ENCODE measurements around the gene GIPR. TPM values are rescaled to one million over a fixed set of nuclear protein-coding genes. Genes with fewer than 3 reads are reported as not detected.
"Not testable (repeated sequence)": the region's sequence is repeated elsewhere in the genome, so short reads cannot be mapped to it uniquely, and the experiment has no call there.

GIPR gene
- total RNA-seq, 1 donor from 2014 or later = 0.53 TPM

DNA sequence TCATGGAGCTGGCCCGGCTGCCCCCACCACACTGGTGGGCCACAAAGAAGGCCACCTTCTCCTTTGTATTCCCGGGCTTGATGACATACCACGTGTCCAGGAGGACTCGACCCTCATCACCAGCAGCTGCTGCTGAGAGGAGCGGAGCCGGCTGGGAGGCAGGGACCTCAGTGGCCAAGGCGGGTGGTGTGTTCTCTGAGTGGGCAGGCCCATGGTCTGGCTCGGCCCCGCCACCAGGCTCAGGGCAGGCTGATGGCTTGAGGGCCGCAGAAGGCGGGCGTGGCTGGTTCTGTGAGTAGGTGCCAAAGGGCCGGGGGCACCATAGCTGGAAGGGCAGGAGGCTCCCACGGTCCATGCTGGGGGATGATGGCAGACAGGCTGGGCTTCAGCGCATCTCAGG lies 45.1 kb downstream of the GIPR start:
- H3K4me3 ChIP-seq (ENCODE audit: low read depth, low read length) = no peak overlapping the region
- no peaks in the 10 kb centered on the region for H3K27me3 ChIP-seq (ENCODE audit: control insufficient read depth, insufficient read depth, low read length)
- DNase-seq (ENCODE audit: low read depth) (no peak), FAIRE-seq (no peak)
- H3K36me3 ChIP-seq (ENCODE audit: control insufficient read depth, insufficient read depth, low read length) = peaks cover 15% of the 10 kb centered on the region
- TF ChIP-seq, protein P1, sequence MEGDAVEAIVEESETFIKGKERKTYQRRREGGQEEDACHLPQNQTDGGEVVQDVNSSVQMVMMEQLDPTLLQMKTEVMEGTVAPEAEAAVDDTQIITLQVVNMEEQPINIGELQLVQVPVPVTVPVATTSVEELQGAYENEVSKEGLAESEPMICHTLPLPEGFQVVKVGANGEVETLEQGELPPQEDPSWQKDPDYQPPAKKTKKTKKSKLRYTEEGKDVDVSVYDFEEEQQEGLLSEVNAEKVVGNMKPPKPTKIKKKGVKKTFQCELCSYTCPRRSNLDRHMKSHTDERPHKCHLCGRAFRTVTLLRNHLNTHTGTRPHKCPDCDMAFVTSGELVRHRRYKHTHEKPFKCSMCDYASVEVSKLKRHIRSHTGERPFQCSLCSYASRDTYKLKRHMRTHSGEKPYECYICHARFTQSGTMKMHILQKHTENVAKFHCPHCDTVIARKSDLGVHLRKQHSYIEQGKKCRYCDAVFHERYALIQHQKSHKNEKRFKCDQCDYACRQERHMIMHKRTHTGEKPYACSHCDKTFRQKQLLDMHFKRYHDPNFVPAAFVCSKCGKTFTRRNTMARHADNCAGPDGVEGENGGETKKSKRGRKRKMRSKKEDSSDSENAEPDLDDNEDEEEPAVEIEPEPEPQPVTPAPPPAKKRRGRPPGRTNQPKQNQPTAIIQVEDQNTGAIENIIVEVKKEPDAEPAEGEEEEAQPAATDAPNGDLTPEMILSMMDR (IDR thresholded peaks at IDR 0.05; ENCODE audit: insufficient read depth, low read length, severe bottlenecking) = no peak

DNA sequence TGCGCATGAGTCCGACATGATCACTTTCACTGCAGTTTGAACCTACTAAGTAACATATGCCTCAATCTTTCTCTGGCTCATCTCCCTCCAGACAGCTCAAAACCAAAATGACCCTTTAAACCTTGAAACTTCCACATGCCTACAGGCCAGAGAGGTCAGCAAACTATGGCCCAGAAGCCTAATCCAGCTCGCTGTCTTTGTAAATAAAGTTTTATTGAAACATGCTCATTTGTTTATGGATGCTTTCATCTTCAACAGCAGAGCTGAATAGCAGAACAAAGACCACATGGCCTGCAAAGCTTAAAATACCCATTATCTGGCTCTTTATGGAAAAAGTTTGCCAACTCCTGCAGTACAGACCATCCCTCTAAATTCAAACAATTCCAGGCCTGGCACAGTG lies 47.1 kb downstream of the GIPR start:
- TF ChIP-seq, protein P1 (IDR thresholded peaks at IDR 0.05; ENCODE audit: insufficient read depth, low read length, severe bottlenecking) = no peak
- FAIRE-seq (no peak), DNase-seq (ENCODE audit: low read depth) (no peak)
- H3K4me3 ChIP-seq (ENCODE audit: low read depth, low read length) = no peak overlapping the region
- H3K27me3 ChIP-seq (ENCODE audit: control insufficient read depth, insufficient read depth, low read length) = no peaks in the 10 kb centered on the region
- H3K36me3 ChIP-seq (ENCODE audit: control insufficient read depth, insufficient read depth, low read length) = peaks cover 18% of the 10 kb centered on the region

DNA sequence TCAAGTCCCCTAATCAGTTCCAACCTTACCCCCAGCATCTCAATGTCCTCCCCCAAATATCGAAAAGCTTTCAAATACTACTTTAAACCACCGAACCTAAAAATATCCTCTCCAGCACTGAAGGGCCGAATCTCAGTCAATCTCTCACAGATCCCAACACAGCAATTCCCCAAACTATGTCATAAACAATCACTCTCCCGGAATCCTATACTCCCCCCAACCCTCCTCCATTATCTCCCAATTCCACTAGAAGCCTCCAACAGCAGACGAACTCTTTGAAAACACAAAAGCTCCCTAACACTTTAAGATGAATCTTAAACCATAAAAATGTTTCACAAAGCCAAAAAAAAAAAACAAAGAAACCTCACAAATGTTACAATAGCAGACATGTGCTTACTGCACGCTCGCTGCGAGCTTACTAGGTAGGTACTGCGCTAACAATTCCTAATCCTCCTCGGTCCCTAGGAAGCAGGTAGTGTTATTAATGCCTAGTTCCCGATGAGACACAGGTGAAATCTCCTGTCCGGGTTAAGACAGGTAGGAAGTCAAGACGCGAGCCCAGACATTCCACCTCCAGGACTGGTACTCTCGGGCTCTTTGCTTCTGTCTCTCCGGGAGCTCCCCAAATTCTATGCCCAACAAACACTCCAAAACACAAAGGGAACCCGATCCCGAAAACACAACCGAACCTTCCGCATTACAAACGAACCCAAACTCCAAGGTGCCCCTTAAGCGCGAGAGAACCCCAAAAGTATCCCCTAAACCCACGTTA lies 48.5 kb downstream of the GIPR start:
- TF ChIP-seq, protein P1 (IDR thresholded peaks at IDR 0.05; ENCODE audit: insufficient read depth, low read length, severe bottlenecking) = no peak
- peaks cover 16% of the 10 kb centered on the region for H3K36me3 ChIP-seq (ENCODE audit: control insufficient read depth, insufficient read depth, low read length)
- H3K27me3 ChIP-seq (ENCODE audit: control insufficient read depth, insufficient read depth, low read length) = no peaks in the 10 kb centered on the region
- no peak for FAIRE-seq
- peak; percentile 52 for DNase-seq (ENCODE audit: low read depth)
- H3K4me3 ChIP-seq (ENCODE audit: low read depth, low read length) = peak overlapping the region; percentile 48

GRCh38 chr19:45717131-45717982 lies 49.3 kb downstream of the GIPR start:
- FAIRE-seq = no peak
- Histone ChIP-seq H3K27me3 (ENCODE audit: control insufficient read depth, insufficient read depth, low read length) (no peaks in the 10 kb centered on the region), H3K36me3 (ENCODE audit: control insufficient read depth, insufficient read depth, low read length) (peaks cover 12% of the 10 kb centered on the region), H3K4me3 (ENCODE audit: low read depth, low read length) (peak overlapping the region; percentile 48)
- TF ChIP-seq, protein P1 (IDR thresholded peaks at IDR 0.05; ENCODE audit: insufficient read depth, low read length, severe bottlenecking) = peak; percentile 18
- peak; percentile 93 for DNase-seq (ENCODE audit: low read depth)

DNA sequence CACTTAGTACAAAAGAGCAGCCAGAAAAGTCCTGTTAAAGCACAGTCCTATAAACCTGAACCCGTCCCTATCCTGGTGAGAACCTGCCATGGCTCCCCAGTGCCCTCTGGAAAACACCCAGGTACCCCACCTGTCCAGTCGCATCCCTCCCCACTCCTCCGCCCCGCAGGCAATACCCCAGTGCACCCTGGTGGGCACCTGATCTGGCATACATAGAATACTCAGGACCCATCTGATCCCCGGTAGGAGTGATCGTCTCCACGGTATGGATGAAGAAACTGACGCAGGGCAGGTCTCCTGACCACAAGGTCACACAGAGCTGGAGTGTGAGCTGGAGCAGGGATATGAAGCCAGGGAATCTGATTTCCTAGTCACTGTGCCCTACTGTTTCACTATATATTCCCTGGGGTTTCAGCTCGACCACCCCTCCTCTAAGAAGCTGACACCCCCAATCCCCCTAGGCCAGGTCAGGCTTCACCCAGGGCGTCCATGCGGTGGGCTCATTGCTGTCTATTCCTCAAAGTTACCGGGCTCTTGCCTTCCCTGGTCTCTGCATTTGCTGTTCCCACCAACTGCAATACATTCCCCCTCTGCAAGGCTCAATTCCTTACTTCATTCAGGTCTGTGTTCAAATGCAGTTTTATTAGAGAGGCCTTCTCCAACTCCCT lies 50.1 kb downstream of the GIPR start:
- peak overlapping the region; percentile 48 for H3K4me3 ChIP-seq (ENCODE audit: low read depth, low read length)

DNA sequence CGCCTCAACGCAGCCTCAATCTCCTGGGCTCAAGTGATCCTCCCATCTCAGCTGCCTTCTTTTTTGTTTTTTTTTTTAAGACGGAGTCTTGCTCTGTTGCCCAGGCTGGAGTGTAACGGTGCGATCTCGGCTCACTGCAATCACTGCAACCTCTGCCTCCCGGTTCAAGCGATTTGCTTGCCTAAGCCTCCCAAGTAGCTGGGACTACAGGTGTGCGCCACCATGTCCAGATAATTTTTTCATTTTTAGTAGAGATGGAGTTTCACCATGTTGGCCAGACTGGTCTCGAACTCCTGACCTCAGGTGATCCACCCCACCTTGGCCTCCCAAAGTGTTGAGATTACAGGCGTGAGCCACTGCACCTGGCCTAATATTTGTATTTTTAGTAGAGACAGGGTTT lies 52.0 kb downstream of the GIPR start:
- not testable (repeated sequence) for FAIRE-seq; H3K4me3 ChIP-seq (ENCODE audit: low read depth, low read length); H3K36me3 ChIP-seq (ENCODE audit: control insufficient read depth, insufficient read depth, low read length); DNase-seq (ENCODE audit: low read depth); H3K27me3 ChIP-seq (ENCODE audit: control insufficient read depth, insufficient read depth, low read length)

More for the DNA sequence above, 50.1 kb downstream of the GIPR start:
- Histone ChIP-seq H3K36me3 (ENCODE audit: control insufficient read depth, insufficient read depth, low read length) (peaks cover 6% of the 10 kb centered on the region), H3K27me3 (ENCODE audit: control insufficient read depth, insufficient read depth, low read length) (no peaks in the 10 kb centered on the region)
- no peak for DNase-seq (ENCODE audit: low read depth)
- TF ChIP-seq, protein P1 (IDR thresholded peaks at IDR 0.05; ENCODE audit: insufficient read depth, low read length, severe bottlenecking) = no peak
- no peak for FAIRE-seq

- not testable (repeated sequence) for FAIRE-seq; H3K4me3 ChIP-seq (ENCODE audit: low read depth, low read length); DNase-seq (ENCODE audit: low read depth); H3K27me3 ChIP-seq (ENCODE audit: control insufficient read depth, insufficient read depth, low read length); H3K36me3 ChIP-seq (ENCODE audit: control insufficient read depth, insufficient read depth, low read length)
Observed at GRCh38 chr19:45728683-45729082, 60.7 kb downstream of the GIPR start.
